GM12878 (cell line): ENCODE data around the gene DDIT4. TPM values are rescaled to one million over a fixed set of nuclear protein-coding genes. Genes with fewer than 3 reads are reported as not detected.

Experiments
- HDAC6 ChIP-seq: fragments of 200-600 bp; sonication (generic); IDR thresholded peaks from one replicate; pipeline ENCODE4 v1.8.0; 2017; ENCODE audit warnings: antibody characterized with exemption; ENCODE audit not compliant: unreplicated experiment
- POLR2A ChIP-seq: IDR thresholded peaks from 2 replicates; pipeline ENCODE4 v1.6.1; 2011; ENCODE audit warnings: low read depth, mild to moderate bottlenecking, low read length
- POLR2AphosphoS5 ChIP-seq: IDR thresholded peaks from 2 replicates; pipeline ENCODE4 v1.6.1; 2011; ENCODE audit warnings: mild to moderate bottlenecking, low read length, inconsistent platforms
- SPI1 ChIP-seq: IDR thresholded peaks from 2 replicates; pipeline ENCODE4 v1.6.1; 2011; ENCODE audit warnings: low read depth, mild to moderate bottlenecking, low read length, moderate library complexity, borderline replicate concordance; ENCODE audit not compliant: insufficient read depth
- TAF1 ChIP-seq: IDR thresholded peaks from 2 replicates; pipeline ENCODE4 v1.6.1; 2011; ENCODE audit warnings: mild to moderate bottlenecking, low read depth, low read length, borderline replicate concordance
- TBL1XR1 ChIP-seq: IDR thresholded peaks from 2 replicates; pipeline ENCODE4 v1.6.1; 2012; ENCODE audit warnings: low read depth, low read length, improper control_type of control experiment
- polyA plus RNA-seq, 11 experiments: library from polyadenylated mRNA; depleted of rRNA in 4 of 11; unstranded in 6 of 11; stranded (reverse) in 5 of 11; fragments of >200 nt; fragmentation: Nextera tagmentation in 4 of 11; fragmentation: Illumina TruSeq in 1 of 11; extraction: Ambion mirVana in 4 of 11; extraction: Trizol in 1 of 11; gene quantifications; 1 replicate in 1 of 11; 2 replicates in 10 of 11; pipeline versions ENCODE4 v1.2.1 to v1.2.3, GENCODE V29; 2011 to 2016; ENCODE audit warnings: inconsistent platforms in 2 of 11, missing spikeins in 2 of 11, low read depth in 1 of 11
- total RNA-seq, 4 experiments: library from RNA; depleted of rRNA in 3 of 4; stranded (reverse); fragments of >200 nt in 3 of 4; fragmentation: Illumina TruSeq in 1 of 4; extraction: Trizol in 1 of 4; gene quantifications; 2 replicates each; pipeline versions ENCODE4 v1.2.1 to v1.2.3, GENCODE V29; 2013 to 2021
- TF ChIP-seq, protein P1 (sequence below): fragments of 450-650 bp; formaldehyde crosslinking; IDR thresholded peaks from 2 replicates; pipeline ENCODE4 v1.4.0; 2022; ENCODE audit warnings: mild to moderate bottlenecking, moderate library complexity
- TF ChIP-seq, protein P2 (sequence below): fragments of 450-650 bp; IDR thresholded peaks from 2 replicates; pipeline ENCODE4 v1.6.1; 2017; ENCODE audit warnings: antibody characterized with exemption, mild to moderate bottlenecking, moderate library complexity

DDIT4 gene
- total and polyA plus RNA-seq, 10 of the 15 experiments (the other 5 are each of a cell fraction or from before 2014, with no cell fraction given): 2.1 to 277 (median 183) TPM

DNA sequence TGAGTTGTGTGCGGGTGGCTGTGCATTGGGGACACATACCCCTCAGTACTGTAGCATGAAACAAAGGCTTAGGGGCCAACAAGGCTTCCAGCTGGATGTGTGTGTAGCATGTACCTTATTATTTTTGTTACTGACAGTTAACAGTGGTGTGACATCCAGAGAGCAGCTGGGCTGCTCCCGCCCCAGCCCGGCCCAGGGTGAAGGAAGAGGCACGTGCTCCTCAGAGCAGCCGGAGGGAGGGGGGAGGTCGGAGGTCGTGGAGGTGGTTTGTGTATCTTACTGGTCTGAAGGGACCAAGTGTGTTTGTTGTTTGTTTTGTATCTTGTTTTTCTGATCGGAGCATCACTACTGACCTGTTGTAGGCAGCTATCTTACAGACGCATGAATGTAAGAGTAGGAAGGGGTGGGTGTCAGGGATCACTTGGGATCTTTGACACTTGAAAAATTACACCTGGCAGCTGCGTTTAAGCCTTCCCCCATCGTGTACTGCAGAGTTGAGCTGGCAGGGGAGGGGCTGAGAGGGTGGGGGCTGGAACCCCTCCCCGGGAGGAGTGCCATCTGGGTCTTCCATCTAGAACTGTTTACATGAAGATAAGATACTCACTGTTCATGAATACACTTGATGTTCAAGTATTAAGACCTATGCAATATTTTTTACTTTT, 1.8 kb downstream of the DDIT4 start (continued):
- TF ChIP-seq, protein P1, sequence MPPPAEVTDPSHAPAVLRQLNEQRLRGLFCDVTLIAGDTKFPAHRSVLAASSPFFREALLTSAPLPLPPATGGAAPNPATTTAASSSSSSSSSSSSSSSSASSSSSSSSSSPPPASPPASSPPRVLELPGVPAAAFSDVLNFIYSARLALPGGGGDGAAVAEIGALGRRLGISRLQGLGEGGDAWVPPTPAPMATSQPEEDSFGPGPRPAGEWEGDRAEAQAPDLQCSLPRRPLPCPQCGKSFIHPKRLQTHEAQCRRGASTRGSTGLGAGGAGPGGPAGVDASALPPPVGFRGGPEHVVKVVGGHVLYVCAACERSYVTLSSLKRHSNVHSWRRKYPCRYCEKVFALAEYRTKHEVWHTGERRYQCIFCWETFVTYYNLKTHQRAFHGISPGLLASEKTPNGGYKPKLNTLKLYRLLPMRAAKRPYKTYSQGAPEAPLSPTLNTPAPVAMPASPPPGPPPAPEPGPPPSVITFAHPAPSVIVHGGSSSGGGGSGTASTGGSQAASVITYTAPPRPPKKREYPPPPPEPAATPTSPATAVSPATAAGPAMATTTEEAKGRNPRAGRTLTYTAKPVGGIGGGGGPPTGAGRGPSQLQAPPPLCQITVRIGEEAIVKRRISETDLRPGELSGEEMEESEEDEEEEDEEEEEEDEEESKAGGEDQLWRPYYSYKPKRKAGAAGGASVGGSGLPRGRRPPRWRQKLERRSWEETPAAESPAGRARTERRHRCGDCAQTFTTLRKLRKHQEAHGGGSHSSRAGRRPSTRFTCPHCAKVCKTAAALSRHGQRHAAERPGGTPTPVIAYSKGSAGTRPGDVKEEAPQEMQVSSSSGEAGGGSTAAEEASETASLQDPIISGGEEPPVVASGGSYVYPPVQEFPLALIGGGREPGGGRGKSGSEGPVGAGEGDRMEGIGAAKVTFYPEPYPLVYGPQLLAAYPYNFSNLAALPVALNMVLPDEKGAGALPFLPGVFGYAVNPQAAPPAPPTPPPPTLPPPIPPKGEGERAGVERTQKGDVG: no peak
- TF ChIP-seq TBL1XR1 (0 out of 2 replicates have a peak, but pooled peaks have one; percentile 18), TAF1 (no peak), POLR2A (0 out of 2 replicates have a peak, but pooled peaks have one; percentile 21), HDAC6 (no peak), POLR2AphosphoS5 (peak; percentile 15; the same call in 1 of the 2 replicates), SPI1 (no peak)
- TF ChIP-seq, protein P2, sequence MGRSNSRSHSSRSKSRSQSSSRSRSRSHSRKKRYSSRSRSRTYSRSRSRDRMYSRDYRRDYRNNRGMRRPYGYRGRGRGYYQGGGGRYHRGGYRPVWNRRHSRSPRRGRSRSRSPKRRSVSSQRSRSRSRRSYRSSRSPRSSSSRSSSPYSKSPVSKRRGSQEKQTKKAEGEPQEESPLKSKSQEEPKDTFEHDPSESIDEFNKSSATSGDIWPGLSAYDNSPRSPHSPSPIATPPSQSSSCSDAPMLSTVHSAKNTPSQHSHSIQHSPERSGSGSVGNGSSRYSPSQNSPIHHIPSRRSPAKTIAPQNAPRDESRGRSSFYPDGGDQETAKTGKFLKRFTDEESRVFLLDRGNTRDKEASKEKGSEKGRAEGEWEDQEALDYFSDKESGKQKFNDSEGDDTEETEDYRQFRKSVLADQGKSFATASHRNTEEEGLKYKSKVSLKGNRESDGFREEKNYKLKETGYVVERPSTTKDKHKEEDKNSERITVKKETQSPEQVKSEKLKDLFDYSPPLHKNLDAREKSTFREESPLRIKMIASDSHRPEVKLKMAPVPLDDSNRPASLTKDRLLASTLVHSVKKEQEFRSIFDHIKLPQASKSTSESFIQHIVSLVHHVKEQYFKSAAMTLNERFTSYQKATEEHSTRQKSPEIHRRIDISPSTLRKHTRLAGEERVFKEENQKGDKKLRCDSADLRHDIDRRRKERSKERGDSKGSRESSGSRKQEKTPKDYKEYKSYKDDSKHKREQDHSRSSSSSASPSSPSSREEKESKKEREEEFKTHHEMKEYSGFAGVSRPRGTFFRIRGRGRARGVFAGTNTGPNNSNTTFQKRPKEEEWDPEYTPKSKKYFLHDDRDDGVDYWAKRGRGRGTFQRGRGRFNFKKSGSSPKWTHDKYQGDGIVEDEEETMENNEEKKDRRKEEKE: no peak
- TF ChIP-seq, all 136 proteins: peak for 20
